ENCODE results near the gene TLR1. TPM values are rescaled to one million over a fixed set of nuclear protein-coding genes. Genes with fewer than 3 reads are reported as not detected.
"Not testable (repeated sequence)": the region's sequence is repeated elsewhere in the genome, so short reads cannot be mapped to it uniquely, and the experiment has no call there.

The TLR1 gene
- total RNA-seq, 2 donors from 2014 or later = 3.6 to 8.9 TPM

DNA sequence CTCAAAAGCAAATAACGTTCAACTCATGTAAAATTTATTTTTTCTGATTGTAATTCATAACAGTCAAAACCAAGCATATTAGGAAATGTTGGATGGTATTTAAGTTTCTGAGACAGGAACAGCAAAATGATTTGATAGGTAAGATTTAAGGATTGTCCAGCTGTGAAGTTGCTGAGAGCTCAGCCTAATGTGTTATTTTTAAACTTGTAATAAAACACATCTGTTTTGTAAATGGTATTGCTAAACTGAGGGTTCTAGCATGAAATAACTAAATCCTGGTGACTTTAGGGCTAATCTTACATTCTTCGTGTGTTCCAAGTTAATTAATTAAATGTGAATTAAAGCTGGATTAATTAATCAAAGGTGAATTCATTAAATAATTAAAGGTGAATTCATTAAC, 35.1 kb downstream of the TLR1 start:
- Histone ChIP-seq H3K36me3 (no peaks in the 10 kb centered on the region), H3K27ac (no peak overlapping the region), H3K27me3 (no peaks in the 10 kb centered on the region), H3K4me1 (no peaks in the 10 kb centered on the region), H3K9me3 (peaks cover 0 to 3% of the 10 kb centered on the region in 2 donors), H3K4me3 (no peak overlapping the region)
- DNase-seq (ENCODE audit: low spot score) = no peak
- TF ChIP-seq, protein P1, sequence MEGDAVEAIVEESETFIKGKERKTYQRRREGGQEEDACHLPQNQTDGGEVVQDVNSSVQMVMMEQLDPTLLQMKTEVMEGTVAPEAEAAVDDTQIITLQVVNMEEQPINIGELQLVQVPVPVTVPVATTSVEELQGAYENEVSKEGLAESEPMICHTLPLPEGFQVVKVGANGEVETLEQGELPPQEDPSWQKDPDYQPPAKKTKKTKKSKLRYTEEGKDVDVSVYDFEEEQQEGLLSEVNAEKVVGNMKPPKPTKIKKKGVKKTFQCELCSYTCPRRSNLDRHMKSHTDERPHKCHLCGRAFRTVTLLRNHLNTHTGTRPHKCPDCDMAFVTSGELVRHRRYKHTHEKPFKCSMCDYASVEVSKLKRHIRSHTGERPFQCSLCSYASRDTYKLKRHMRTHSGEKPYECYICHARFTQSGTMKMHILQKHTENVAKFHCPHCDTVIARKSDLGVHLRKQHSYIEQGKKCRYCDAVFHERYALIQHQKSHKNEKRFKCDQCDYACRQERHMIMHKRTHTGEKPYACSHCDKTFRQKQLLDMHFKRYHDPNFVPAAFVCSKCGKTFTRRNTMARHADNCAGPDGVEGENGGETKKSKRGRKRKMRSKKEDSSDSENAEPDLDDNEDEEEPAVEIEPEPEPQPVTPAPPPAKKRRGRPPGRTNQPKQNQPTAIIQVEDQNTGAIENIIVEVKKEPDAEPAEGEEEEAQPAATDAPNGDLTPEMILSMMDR (IDR thresholded peaks at IDR 0.05) = no peak

DNA sequence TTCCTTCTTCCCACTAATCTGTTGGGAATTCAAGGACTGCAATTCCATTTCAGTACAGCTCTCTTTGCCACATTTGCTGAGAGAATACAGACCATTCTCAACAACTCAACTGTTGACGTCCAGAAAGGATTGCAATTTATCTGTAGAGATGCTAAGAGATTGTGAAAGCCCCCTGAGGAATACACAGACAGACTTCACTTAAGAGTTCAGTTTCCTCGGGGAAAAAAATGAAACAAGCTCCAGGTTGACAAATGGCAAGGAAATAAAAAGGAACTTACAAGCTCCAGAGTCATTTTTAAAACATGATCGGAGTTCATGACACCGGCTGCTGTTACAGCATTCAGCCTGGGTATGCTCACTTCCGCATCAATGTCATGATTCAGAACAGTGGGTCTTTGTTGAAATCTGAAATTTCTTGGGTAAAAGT, 35.6 kb downstream of the TLR1 start:
- no peaks in the 10 kb centered on the region for H3K4me1 ChIP-seq
- DNase-seq (ENCODE audit: low spot score) = no peak
- H3K27ac ChIP-seq = no peak overlapping the region
- TF ChIP-seq, protein P1 (IDR thresholded peaks at IDR 0.05) = no peak
- H3K36me3 ChIP-seq = no peaks in the 10 kb centered on the region
- H3K4me3 ChIP-seq = no peak overlapping the region
- H3K9me3 ChIP-seq = no peaks in the 10 kb centered on the region
- no peaks in the 10 kb centered on the region for H3K27me3 ChIP-seq

DNA sequence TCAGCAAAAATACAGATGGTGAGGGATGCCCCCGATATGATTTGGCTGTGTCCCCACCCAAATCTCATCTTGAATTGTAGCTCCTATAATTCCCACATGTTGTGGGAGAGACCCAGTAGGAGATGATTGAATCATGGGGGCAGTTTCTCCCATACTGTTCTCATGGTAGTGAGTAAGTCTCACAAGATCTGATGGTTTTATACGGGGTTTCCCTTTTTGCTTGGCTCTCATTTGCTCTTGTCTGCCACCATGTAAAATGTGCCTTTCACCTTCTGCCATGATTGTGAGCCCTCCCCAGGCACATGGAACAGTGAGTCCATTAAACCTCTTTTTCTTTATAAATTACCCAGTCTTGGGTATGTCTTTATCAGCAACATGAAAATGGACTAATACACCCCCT, 37.7 kb downstream of the TLR1 start:
- not testable (repeated sequence) for H3K4me1 ChIP-seq; H3K4me3 ChIP-seq; H3K36me3 ChIP-seq; H3K27me3 ChIP-seq; H3K27ac ChIP-seq; DNase-seq (ENCODE audit: low spot score); H3K9me3 ChIP-seq

DNA sequence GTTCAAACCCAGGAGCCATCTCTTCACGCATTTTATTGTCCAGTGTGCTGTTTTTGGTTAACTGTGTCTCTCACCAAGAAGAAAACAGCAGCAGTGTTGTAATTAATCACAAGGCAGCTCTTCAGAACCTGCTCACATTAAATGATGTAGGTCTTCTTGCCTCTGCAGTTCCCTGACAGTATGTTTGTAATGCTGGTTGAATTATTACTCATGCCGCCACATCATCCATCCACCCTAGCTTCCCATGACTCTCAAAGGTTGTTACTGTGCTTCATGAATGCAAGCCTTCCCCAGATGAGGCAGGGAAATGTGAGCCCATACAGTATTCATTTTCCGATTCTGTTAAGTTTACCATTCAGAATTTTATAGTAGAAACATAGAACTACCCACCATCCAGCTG, 39.2 kb downstream of the TLR1 start:
- Histone ChIP-seq H3K4me3 (no peak overlapping the region), H3K27me3 (no peaks in the 10 kb centered on the region), H3K9me3 (no peaks in the 10 kb centered on the region), H3K4me1 (no peaks in the 10 kb centered on the region), H3K27ac (no peak overlapping the region), H3K36me3 (no peaks in the 10 kb centered on the region)
- TF ChIP-seq, protein P1 (IDR thresholded peaks at IDR 0.05) = no peak
- no peak for DNase-seq (ENCODE audit: low spot score)

DNA sequence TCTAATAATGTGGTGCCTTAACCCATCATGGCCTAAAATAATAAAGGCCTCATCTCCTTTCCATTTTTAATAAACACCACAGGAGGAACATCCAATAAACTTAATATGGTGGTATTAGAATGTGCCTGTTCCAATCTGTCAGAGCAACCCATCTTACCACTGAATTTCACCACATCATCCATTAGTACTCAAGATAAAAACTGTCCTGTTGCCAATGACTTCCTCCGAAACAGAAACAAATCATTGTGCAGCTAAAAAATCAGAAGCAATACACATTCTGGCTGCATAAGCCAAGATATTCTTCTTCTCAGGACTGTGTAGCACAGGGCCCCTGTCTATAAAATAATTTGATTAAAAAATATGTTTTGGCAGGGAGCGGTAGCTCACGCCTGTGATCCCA, 40.3 kb downstream of the TLR1 start:
- DNase-seq (ENCODE audit: low spot score) = no peak

DNA sequence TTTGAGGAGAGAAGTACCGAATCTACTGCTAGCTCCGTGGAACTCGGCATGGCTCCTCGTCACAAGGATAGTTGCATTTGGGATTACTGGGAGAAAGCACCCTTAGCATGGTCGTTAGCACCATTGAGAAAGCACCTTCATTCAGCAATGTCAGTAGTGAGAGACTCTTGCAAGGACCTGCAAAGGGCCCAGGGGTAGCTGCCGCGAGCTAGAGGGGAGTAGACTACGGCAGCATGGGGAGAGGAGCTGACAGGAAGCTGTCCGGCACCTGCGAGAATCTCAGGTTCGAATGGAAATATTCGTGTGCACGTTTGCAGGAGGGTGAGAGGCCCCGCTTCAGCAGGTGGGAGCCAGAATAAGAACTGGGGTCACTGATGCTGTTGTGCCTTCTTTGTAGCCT, 42.0 kb downstream of the TLR1 start:
- Histone ChIP-seq H3K4me1 (peaks cover 0 to 4% of the 10 kb centered on the region in 2 donors), H3K4me3 (no peak overlapping the region), H3K9me3 (no peaks in the 10 kb centered on the region), H3K27me3 (no peaks in the 10 kb centered on the region), H3K27ac (no peak overlapping the region), H3K36me3 (no peaks in the 10 kb centered on the region)
- TF ChIP-seq, protein P1 (IDR thresholded peaks at IDR 0.05) = no peak
- no peak for DNase-seq (ENCODE audit: low spot score)

More for the DNA sequence above, 40.3 kb downstream of the TLR1 start:
- TF ChIP-seq, protein P1 (IDR thresholded peaks at IDR 0.05) = no peak
- Histone ChIP-seq H3K4me1 (peaks cover 0 to 3% of the 10 kb centered on the region in 2 donors), H3K27me3 (no peaks in the 10 kb centered on the region), H3K9me3 (no peaks in the 10 kb centered on the region), H3K27ac (no peak overlapping the region), H3K36me3 (no peaks in the 10 kb centered on the region), H3K4me3 (no peak overlapping the region)

All from right atrium auricular region (tissue), 2 donors.